ENCODE results near the gene AWAT2.

GRCh38 chrX:70030301-70030767 lies 19.4 kb downstream of the AWAT2 start:
- TF ChIP-seq, protein P1, sequence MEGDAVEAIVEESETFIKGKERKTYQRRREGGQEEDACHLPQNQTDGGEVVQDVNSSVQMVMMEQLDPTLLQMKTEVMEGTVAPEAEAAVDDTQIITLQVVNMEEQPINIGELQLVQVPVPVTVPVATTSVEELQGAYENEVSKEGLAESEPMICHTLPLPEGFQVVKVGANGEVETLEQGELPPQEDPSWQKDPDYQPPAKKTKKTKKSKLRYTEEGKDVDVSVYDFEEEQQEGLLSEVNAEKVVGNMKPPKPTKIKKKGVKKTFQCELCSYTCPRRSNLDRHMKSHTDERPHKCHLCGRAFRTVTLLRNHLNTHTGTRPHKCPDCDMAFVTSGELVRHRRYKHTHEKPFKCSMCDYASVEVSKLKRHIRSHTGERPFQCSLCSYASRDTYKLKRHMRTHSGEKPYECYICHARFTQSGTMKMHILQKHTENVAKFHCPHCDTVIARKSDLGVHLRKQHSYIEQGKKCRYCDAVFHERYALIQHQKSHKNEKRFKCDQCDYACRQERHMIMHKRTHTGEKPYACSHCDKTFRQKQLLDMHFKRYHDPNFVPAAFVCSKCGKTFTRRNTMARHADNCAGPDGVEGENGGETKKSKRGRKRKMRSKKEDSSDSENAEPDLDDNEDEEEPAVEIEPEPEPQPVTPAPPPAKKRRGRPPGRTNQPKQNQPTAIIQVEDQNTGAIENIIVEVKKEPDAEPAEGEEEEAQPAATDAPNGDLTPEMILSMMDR (IDR thresholded peaks at IDR 0.05; ENCODE audit: low read length) = peak; percentile 71
- no peak for TF ChIP-seq EZH2 (optimal IDR thresholded peaks at IDR 0.05; ENCODE audit: low read depth, low read length)

All from MM.1S (cell line).